Activated CD8-positive, alpha-beta memory T cell treated with anti-CD3 and anti-CD28 coated beads for 1 hour (primary cell): ENCODE data around the gene FMO5.
"Not testable (repeated sequence)": the region's sequence is repeated elsewhere in the genome, so short reads cannot be mapped to it uniquely, and the experiment has no call there.

ENCODE experiments used
- DNase-seq, 2 donors: peaks; one replicate each; pipeline ENCODE4 v3.0.0-alpha.2; 2020; ENCODE audit warnings: low read depth in 1 of 2; ENCODE audit errors: extremely low read depth in 1 of 2

The FMO5 gene

DNA sequence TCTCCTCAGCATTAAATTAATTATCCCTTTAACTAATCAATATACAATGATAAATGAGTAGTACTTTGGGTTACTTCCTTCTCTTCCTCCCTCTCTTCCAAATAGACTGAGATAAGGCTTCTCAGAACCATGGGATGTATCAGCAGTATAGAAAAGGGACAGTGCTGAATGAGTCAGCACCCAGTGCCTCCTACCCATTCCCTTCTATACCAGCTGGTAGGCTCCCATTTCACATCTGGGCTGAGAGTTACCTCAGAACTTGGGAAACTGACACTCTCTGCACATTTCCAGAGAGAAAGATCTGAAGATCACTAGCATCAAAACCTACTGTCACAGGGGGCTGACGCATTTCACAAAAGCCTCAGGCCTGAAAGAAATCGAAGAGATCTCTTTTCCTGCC, 68.0 kb downstream of the FMO5 start:
- not testable (repeated sequence) for DNase-seq

GRCh38 chr1:147156642-147157041, 68.5 kb downstream of the FMO5 start:
- DNase-seq: no peak

DNA sequence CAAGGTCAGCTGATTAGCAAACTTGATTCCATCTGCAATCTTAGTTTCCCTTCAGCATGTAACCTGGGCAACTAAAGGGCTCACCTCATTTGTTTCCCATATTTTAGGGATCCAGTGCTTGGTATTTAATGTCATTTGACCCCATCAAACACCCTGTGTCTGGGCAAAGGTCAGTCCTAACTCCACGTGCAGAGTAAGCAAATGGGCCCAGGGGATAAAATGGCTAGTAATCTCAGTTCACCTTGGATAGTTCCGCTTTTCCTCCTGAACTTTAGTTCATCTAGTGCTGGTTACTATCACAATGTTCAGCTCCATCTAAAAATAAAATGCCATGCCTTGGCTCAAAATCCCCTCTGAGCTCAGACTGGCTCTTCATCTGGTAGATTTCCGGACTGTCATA, 72.4 kb downstream of the FMO5 start:
- no peak for DNase-seq

- no peak for DNase-seq
Observed at GRCh38 chr1:147151244-147151643, 73.9 kb downstream of the FMO5 start.

GRCh38 chr1:147142886-147143285, 82.3 kb downstream of the FMO5 start:
- no peak for DNase-seq
